Left cardiac atrium (tissue), 4 donors: ENCODE measurements around the gene ART1. TPM values are rescaled to one million over a fixed set of nuclear protein-coding genes. Genes with fewer than 3 reads are reported as not detected.
"Not testable (repeated sequence)": the region's sequence is repeated elsewhere in the genome, so short reads cannot be mapped to it uniquely, and the experiment has no call there.

ENCODE experiments used
- ATAC-seq, 2 donors: fragments of 200-7000 bp; cut with Tn5 transposase; one replicate each; pipeline ENCODE4 v1.9.1; 2020; ENCODE audit warnings: mild to moderate bottlenecking in 2 of 2, moderate library complexity in 2 of 2
- DNase-seq: peaks from one replicate; pipeline ENCODE4 v3.0.0-alpha.2; 2020
- intact Hi-C, 2 donors: fragments of 100-400 bp; cut with DNase I; formaldehyde crosslinking; loops; one replicate each; pipeline versions ENCODE4 v1.14.1 to v1.15.1; 2022 to 2023
- long read RNA-seq: library from polyadenylated mRNA; unstranded; transcript quantifications from one replicate; pipeline ENCODE4 v2.0.0, GENCODE V29; 2021
- total RNA-seq, 2 donors: library from RNA; stranded (reverse); fragmentation: NEBNext Ultra II Directional; extraction: Animal tissue kit (Norgen Biotek cat#: 25700); gene quantifications; one replicate each; pipeline ENCODE4 v1.2.1, GENCODE V29; 2021
- donor health status: DM: no; HTN: yes; CAD: no.
- donor health status: DM: no; HTN: yes; CAD: no; lungs with severe emphysema.
- donor health status: DM: yes; HTN: yes; CAD: no.
- donor health status: Dilated cardiomyopathy.

The ART1 gene, protein sequence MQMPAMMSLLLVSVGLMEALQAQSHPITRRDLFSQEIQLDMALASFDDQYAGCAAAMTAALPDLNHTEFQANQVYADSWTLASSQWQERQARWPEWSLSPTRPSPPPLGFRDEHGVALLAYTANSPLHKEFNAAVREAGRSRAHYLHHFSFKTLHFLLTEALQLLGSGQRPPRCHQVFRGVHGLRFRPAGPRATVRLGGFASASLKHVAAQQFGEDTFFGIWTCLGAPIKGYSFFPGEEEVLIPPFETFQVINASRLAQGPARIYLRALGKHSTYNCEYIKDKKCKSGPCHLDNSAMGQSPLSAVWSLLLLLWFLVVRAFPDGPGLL
- not detected for total RNA-seq
- long read RNA-seq: 0 reads

DNA sequence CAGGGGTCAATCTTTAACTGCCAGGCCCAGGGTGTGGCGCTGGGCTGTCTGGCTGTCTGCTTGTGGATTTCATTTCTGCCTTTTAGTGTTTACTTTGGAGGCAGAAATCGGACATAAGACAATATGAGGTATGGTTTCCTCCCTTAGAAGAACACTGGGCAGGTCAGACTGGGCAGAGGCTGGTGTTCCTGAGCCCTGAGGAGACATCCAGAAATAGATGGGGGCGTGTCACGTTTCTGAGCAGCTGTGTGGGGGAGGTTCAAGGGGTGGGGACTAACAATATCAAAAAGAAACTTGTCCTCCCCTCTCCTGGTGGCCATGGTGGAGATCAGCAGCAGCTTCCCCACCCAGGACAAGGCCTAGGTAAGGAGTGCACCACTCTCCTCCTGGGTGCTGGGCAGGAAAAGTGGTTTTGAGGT lies at the start of gene ART1:
ART1 (plus strand) TSS at position 312 of the 419 bp plus-strand sequence. CDS start 14,086 bp downstream, outside the sequence.
- DNase-seq: no peak
- intact Hi-C loops: no loop called here
- peak; percentile 21 to 35 for ATAC-seq

DNA sequence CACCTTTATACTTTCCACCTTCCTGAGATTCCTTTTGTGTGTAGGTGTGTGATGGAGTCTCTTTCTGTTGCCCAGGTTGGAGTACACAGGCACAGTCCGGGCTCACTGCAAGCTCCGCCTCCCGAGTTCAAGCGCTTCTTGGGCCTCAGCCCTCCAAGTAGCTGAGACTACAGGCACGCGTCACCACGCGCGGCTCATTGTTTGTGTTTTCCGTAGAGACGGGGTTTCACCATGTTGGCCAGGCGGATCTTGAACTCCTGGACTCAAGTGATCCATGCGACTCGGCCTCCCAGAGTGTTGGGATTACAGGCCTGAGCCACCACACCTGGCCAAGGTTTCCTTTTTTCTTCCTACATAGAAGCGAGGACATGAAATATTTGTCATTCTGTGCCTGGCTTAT lies 47.2 kb upstream of the ART1 start:
- intact Hi-C loops, DNase-seq, ATAC-seq: not testable (repeated sequence)

DNA sequence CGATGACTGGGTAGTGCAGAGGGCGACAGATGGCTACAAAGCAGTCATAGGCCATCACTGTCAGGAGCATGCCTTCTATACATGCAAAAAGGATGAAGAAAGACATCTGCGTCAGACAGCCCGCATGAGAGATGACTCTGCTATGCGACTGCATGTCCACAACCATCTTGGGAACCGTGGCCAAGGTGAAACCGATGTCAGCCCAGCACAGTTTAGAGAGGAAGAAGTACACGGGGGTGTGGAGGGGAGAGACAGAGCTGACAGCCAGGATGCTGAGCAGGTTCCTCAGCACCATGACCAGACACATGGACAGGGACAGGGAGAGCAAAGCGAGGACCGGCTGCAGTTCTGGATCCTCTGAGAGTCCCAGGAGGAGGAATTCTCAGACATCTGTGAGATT lies 44.7 kb upstream of the ART1 start:
- intact Hi-C loops: not testable (repeated sequence)

DNA sequence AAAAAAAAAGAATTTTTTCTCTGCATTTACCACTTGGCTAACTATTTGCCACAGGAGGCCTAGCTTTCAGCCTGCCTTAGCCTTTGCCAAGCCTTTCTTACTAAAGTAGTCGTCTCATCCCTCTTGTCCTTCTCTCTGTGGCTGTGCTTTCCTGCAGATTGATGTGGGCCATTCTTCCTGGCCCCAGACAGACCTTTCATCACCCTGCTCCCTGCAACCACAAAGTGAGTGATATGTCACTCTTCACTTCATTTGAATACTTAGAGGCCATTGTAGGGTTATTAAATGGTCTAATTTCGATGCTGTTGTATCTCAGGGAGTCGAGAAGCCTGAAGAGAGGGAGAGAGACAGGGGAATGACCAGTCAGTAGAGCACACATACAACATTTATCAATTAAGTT lies 40.8 kb upstream of the ART1 start:
- intact Hi-C loops: no loop called here
- peak; percentile 30 to 46 for ATAC-seq
- no peak for DNase-seq

More for the DNA sequence above, 44.7 kb upstream of the ART1 start:
- not testable (repeated sequence) for DNase-seq, ATAC-seq

DNA sequence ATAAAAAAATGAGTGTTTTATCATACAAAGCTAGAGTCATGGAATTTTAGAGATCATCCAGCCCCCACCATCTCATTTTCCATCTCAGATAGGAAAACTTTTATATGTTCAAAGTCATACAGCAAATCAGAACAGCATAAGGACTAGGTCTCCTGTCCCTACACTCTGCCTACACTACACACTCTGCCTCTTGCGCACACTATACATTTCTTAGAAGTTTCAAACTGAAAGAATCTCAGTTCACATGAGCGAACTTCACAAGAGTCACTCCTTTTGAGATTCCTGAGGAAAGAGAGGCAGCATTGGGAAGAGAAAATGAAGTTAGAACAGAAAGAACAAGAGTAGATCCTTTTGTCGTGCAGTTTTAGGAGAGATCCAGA lies 39.7 kb upstream of the ART1 start:
- ATAC-seq (no peak), DNase-seq (no peak)
- intact Hi-C loops: no loop called here

DNA sequence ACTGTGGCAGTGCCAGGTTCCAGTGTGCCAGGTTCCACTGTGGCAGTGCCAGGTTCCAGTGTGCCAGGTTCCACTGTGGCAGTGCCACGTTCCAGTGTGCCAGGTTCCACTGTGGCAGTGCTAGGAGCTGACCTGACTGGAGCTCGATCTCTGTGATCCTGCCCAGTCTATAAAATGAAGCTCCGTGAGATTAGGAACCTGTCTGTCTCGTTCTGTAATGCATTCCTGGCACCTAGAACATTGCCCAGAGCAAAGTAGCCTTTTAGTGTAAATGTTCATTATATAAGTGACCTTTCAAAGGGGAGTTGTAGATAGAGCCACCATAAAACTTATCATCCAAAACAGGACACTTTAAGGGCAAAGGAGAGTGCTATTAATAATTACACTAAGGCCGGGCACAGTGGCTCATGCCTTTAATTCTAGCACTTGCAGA lies 39.1 kb upstream of the ART1 start:
- intact Hi-C loops: no loop called here
- DNase-seq (no peak), ATAC-seq (peak in 1 of 2 donors; percentile 71)

DNA sequence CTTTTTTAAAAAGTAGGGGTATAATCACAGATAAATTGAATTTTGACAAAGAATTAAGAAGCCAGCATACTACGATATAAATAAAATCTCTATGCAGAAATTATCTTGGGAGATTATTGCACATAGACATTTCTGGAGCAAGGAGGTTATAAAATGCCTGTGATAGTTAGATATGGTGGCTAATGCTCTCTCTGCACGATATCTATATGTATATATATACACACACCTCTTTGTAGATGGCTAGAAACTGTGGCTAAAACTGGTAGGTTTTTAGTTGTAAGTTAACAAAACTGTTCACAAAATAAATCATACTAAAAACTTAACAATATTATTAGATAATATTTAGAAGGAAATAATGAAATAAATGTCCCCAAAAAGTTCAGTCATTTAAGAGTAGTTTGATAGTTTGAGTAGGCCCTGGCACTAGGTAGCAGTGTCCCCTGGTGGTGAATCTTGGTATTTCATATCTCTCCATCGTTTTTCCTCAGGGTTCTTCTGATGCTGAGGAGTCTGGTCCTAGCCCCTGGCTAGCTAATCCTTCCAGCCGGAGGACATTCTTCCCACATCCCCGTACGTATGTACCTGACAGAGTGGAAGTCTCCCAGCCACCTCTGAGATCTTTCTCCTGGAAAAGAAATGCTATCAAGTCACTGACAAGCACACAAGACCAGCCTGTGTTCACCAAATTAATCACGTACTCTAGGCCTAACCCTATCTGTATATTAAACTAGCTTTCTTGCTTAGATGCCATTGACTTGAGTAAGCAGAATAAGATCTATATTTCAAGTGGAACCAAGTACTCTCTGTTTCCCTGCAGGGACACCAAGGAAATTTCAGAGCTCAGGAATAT lies 35.3 kb upstream of the ART1 start:
- intact Hi-C loops: no loop called here
- no peak for DNase-seq
- peak in 1 of 2 donors; percentile 33 for ATAC-seq

DNA sequence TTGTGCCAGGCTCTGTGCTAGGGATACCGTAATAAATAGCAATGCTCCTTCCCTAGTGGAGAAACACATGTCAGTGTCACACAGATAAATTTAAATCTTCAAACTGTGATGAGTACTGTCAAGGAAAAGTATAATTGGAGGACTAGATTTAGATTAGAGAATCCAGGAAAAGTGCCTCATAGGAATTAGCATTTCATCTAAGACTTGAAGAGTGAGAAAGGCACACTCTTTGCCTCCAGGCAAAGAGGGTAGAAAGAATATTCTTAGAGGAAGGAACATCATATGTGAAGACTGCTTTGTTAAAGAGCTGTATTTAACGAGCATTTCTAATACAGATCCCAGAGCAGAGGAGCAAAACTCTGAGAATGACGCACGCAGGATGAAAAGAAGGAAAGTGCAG lies 34.1 kb upstream of the ART1 start:
- intact Hi-C loops: no loop called here
- DNase-seq (no peak), ATAC-seq (no peak)

DNA sequence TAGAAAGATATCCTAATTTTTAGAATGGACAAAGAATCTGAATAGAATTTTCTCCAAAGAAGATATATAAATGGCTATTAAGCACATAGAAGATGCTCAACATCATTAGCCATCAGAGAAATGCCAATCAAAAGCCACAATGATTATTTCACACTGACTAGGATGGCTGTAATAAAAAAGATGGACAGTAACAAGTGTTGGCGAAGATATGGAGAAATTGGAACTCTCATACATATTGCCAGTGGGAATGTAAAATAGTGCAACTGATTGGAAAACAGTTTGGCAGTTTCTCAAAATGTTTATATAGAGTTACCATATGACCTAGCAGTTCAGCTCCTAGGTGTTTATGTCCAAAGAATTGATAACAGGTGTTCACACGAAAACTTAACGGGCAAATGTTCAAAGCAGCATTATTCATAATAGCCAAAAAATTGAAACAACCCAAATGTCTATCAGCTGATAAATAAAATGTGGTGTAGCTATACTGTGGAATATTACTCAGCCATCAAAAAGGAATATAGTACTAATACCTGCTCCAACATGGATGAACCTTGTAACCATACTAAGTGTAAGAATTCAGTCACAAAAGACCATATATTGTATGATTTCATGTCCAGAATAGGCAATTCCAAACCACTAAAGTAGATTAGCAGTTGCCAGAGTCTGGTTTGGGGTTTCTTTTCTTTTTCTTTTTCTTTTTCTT lies 32.8 kb upstream of the ART1 start:
- ATAC-seq: no peak
- DNase-seq: no peak
- intact Hi-C loops: no loop called here

DNA sequence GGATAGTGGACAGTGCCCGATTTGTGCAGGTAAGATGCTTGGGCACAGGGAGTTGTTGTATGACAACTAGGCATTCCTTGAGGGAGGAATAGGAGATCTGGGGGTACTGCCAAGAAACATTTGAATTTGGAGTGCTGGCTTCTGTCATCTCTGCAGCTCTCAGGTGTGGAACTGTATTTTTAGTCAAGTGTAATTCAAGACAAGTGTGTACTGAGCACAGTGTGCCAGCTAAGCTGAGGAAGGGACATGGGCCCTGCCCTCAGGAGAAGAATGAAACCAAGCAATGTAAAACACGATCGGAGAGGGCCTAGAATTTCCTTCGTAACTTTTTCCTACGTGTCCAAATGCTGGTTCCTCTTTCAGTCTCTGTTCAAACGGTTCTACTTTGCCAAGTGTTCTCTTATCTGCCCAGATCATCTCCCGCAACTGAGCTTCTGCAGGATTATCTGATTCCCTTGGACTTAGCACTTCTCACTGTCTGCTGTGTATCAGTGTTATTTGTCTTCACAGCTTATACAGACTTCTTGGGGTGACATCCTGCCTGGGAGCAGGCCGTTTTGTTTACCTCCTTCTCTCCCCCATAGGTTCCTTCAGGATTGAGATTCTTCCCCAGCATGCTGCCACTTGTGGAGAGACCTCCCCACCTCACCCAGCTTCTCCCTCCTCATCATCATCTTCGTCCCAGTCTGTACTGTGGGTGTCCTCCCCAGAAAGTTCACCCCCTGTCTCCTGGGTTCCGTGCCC lies 30.8 kb upstream of the ART1 start:
- DNase-seq: no peak
- intact Hi-C loops: no loop called here
- peak; percentile 28 to 47 for ATAC-seq

DNA sequence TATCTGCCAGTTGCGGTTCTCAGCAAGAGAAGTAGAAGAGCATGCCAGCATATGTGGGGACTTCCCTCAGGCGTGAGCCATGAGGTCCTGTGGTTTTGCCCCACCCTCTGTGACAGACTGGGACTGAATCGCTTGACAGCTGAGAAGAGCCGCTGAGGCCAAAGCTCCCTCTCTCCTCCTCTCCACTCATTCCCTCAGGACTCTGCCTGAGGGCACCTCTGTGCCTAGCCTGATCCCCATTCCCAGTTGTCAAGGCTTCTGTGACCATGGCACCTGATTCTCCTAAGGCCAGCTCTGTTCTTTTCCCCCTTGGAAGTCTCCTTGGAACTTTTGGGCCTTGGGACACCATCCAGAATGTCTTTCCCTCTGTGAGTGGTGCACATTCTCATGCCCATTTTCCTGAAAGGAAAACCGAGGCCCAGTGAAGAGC lies 30.2 kb upstream of the ART1 start:
- ATAC-seq: peak; percentile 62 to 69
- DNase-seq: no peak
- intact Hi-C loops: no loop called here

DNA sequence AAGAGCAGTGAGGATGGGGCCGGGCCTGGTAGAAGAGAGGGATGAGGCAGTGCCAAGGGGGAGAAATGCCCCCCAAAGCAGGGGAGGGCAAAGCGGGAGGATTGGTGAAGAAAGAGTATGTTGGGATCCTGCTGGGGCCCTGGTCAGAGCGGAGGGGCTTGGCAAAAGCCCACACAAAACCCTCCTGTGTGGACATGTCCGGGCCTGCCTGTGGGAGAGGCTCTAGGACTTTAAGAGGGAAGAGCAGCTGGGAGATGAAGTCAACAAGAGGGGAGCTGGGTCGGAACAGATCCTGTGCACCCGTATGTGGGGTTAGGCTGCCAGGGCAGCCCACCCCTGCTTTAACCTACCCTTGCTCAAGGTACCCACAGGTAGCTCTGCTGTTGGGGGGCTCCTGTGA lies 28.9 kb upstream of the ART1 start:
- no peak for ATAC-seq
- no peak for DNase-seq
- intact Hi-C loops: no loop called here

DNA sequence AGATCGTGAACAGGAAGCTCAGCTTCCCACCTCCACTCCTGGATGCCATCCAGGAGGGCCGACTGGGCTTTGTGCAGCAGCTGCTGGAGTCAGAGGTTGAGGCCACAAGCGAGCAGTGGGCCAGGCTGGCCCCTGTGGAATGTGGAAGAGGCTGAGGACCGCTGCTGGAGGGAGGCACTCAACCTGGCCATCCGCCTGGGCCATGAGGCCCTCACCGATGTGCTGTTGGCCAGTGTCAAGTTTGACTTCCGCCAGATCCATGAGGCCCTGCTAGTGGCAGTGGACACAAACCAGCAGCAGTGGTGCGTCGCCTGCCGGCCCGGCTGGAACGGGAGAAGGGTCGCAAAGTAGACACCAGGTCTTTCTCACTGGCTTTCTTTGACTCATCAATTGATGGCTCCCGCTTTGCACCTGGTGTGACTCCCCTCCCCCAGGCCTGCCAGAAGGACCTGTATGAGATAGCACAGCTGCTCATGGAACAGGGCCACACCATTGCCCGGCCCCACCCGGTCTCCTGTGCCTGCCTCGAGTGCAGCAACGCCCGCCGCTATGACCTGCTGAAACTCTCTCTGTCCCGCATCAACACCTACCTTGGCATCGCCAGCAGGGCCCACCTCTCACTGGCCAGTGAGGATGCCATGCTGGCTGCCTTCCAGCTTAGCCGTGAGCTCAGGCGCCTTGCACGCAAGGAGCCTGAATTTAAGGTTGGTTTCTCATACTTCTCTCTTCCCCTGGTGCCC lies 28.0 kb upstream of the ART1 start:
- ATAC-seq (no peak), DNase-seq (no peak)
- intact Hi-C loops: no loop called here

DNA sequence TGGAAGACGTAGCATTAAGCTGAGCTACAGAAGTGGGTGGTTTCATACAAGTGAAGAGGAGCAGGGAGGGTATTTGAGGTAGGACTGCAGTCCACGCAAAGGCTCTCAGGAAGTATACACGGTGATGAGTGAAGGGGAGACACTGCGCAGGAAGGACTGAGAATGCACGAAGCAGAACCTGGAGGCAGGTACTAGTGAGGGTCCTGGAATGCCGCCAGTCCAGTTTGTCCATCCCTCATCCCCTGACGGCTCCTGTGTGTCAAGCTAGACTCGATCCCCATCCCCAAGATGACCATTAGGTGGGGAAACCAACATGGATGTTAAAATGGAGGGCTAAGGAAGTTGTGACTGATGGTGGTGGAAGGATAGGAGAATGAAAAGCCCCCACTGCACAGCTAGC lies 26.9 kb upstream of the ART1 start:
- DNase-seq (no peak), ATAC-seq (no peak)
- intact Hi-C loops: no loop called here

DNA sequence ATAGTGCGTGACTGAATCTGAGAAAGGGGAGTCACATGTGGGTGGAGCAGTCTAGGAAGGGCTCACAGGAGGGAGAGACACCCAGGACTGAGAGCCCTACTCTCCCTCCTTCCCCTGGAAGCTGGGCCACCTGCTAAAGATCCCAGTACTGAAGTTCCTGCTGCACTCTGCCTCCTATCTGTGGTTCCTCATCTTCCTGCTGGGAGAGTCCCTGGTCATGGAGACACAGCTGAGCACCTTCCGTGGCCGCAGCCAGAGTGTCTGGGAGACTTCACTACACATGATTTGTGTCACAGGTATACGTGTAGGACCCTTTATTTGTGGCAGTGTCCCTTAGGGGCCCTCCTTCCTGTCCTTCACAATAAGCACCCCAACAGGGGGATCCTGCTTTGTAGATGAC lies 22.4 kb upstream of the ART1 start:
- no peak for ATAC-seq

DNA sequence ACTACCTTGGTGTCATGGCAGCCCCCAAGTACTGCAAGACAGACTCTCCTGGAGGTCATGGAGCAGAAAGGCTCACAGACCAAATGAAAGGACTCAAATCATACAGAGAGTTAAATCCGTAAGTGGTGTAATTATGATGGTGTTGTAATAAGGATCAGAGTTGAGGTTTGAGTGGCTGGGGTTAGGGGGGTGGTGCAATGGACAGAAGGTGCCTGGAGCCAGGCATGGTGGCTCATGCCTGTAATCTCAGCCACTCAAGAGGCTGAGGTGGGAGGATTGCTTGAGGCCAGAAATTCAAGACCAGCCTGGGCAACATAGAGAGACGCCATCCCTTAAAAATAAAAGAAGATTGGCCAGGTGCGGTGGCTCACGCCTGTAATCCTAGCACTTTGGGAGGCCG lies 21.8 kb upstream of the ART1 start:
- no peak for ATAC-seq

More for the DNA sequence above, 22.4 kb upstream of the ART1 start:
- DNase-seq: no peak
- intact Hi-C loops: no loop called here

DNA sequence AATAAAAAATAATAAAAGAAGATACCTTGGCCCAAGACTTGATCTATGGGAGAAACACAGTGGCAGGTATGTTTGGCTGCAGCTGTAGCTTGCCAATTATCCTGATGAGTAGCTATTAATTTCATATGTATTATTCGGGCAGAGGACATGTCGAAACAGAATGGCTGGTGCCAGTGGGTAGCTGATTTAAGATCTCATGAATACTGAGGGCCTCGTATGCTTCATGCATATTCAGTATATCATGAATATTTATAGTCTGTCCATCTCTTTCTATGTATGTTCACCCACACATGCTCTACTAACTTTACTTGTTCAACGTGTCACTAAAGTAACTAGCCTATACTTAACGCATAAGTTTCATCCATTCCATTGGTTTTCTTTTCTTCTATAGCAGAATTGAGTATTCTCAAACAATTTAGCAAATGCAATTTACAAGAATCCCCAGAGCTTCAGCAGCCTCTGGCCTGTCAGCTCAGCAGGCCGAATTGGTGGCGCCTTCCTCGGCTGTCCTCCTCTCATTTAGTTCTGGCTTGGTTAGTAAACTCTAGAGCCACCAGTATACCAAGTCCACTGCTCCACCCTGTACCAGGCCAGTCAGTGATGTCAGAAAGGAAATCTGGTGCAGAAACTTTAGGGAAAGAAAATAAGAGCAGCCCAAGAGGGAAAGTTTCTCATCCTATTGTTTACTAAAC lies 21.0 kb upstream of the ART1 start:
- intact Hi-C loops: no loop called here
- DNase-seq (no peak), ATAC-seq (no peak)

More for the DNA sequence above, 21.8 kb upstream of the ART1 start:
- no peak for DNase-seq
- intact Hi-C loops: no loop called here
